Cortex of kidney (tissue), 1 donor: ENCODE results near the gene PHYHIPL.
"Not testable (repeated sequence)": the region's sequence is repeated elsewhere in the genome, so short reads cannot be mapped to it uniquely, and the experiment has no call there.

Source experiments
- DNase-seq: peaks from one replicate; lab custom pipeline; 2025; lab: John Stamatoyannopoulos, UW

The PHYHIPL gene

DNA sequence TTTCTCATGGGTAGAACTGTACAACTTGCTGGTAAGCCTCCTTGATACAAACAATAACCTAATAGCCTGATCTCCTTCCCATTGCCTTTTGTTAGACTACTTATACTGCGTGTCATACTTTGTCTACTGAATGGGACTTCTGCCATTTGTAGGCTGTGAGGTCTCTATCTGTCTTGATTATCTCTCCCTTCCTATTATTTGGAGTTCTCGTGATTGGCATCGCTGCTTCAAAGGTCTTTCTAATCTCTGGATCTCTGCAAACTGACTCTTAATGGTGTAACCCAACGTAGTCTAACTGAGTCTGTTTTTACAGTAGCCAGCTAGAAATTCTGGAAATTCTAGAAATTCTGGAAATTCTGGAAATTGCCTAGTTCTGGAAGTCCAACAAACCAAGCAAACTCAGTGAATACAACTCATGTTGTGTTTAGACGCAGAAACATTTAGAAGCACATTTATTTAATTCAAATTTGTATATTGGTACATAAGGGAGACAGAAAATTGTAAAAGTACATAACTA is 29.8 kb downstream of the PHYHIPL start:
- no peak for DNase-seq

DNA sequence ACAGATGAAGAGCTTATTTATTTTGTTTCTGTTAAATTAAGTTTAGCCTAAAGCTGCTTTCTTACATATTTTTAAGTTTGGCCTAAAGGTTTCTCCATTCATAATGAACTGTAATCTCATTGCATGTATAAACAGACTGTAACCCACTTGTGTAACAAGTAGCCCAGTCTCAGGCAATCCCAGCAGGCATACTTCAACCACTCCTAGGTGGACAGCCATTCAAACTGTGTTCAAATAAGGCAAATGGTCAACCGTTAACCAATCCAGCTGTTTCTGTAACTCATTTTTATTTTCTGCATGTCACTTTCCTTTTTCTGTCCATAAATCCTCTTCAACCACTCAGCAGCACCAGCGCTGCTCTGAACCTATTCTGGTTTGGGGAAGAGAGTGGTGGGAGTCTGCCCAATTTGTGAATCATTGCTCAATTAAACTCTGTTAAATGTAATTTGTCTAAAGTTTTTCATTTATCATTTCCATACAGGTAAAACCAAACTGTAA is 35.9 kb downstream of the PHYHIPL start:
- DNase-seq = no peak

DNA sequence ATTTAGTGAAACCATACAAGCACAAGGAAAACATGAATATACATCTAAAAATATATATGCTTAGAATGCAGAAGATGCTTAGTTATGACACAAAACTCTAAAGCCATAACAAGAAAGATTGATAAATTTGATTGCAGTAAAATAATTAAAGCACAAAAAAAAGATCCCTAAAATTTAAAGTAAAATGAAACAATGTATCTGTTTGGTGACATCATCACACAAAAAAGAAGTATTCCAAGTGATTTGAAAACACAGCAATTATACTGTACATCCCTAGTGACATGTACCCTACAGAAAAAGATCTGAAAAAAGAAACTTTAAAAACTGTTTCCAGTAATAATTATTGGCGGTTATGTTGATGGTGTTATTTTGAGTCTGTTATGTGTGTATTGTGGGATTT is 37.7 kb downstream of the PHYHIPL start:
- no peak for DNase-seq

DNA sequence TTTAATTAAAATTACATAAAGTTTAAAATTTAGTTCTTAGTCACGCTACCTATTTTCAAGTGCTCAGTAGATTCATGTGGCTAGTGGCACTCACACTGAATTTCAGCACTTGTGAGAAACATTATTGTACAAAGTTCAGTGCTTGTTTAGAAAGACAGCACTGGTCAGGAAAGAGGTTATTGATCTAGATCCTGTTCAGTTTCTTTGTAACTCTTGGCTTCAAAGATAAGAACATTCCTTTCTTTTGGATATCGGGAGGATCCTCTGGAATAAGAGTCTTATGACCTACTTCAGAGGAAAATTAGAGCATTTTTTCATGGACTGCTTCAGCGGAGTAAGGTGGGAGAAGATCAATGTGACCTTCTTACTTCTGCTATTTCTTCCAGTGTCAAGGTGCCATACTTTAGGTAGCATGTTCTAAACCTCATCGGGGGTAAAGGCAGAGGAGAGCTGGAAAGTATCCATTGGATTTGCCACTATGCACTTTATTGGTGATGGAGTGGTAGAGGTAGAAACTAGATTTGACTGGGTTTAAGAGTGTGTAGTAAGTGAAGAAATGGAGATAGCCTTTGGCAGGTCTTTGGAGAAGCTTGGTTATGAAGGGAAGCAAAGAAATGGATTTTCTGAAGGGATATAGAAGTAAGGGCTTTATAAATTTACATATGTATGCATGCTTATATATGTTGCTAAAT is 39.9 kb downstream of the PHYHIPL start:
- no peak for DNase-seq

DNA sequence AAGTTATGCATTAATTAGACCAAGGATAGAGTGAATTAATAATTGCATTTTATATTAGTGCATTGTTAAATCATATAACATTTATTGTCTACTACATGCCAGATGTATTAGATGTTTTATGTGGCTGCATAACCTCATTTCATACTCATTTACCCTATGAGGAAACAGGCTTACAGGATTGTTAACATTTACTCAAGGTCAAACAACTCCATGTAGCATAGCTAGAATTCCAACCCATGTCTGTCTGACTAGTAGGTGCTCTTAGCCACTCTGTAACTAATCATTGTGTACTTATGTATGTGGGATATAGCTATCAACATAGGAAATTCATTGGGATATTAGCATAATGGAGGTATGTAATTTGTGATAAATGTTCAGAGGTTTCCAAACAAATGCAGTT is 46.3 kb downstream of the PHYHIPL start:
- DNase-seq = no peak

DNA sequence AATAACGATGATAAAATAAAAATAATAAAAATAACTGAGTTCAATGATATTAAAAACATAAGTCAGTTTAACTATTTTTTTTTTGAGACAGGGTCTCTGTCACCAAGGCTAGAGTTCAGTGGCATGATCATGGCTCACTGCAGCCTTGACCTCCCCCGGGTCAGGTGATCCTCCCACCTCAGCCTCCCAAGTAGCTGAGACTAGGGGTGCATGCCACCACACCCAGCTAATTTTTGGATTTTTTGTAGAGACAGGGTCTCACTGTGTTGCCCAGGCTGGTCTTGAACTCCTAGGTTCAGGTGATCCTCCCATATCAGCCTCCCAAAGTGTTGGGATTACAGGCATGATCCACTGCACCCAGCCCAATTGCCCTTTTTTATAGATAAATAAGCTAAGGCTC is 47.2 kb downstream of the PHYHIPL start:
- DNase-seq = not testable (repeated sequence)

DNA sequence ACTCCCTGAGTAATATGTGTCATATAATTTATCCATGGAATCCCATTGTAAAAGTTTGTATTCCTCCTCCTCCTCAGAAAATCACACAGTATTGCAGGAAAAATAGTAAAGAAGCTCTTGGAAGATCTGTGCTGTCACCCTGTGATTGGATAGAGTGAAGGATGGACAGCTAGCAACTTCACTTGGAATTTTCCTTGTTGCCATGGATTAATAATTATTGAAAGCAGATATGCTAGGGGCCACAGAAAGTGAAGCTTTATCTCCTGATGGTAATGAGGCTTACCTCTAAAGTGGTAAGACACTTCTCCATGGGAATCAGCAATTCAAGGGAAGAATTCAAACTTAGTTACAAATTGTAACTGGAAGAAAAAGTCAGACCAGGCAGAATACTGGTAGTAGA is 48.8 kb downstream of the PHYHIPL start:
- DNase-seq = no peak

DNA sequence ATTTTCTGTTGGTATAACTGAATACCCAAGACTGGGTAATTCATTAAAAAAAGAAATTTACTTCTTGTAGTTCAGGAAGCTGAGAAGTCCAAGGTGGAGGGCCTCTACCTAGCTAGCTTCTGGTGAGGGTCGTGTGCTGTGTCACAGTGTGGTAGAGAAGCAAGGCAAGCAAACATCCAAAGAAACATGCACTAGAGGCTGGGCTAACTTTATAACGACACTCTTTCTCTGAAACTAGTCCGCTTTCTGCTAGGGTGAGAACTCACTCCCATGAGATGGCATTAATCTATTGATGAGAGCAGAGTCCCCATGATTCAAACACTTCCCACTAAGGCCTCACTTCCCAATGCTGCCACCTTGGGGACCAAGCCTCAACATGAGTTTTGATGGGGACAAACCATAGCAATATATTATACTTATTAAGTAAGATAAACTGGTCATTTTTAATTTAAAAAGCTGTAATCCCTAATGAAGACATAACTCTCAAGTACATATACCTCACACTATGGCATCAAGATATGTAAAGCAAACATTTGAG is 50.8 kb downstream of the PHYHIPL start:
- DNase-seq = no peak

DNA sequence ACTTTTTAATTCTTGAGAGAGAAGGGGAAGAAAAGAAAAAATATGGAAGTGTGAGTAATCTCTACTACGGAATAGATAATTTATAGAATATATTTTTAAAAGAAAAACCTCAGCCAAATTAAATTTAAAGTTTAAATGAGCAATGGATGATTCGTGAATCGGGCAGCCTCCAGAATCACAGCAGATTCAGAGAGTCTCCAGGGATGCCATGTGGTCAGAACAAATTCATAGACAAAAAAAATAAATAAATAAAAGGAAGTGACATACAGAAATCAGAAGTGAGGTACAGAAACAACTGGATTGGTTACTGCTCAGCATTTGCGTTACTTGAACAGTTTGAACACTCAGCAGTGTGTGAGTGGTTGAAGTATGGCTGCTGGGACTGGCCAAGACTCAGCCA is 53.0 kb downstream of the PHYHIPL start:
- DNase-seq = no peak

DNA sequence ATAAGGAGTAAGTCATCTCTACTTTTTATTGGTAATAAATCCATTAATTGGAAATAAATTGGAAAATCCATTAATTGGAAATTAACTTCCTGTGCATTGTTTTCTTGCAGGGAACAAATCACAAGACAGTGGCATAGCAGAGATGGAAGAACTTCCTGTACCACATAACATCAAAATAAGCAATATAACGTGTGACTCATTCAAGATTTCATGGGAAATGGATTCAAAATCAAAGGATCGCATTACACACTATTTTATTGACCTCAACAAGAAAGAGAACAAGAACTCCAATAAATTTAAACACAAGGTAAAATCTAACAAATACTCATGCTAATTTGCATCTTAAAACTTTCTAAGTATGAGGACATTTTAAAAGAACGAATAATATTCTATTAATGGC is 57.8 kb downstream of the PHYHIPL start:
- DNase-seq = no peak

DNA sequence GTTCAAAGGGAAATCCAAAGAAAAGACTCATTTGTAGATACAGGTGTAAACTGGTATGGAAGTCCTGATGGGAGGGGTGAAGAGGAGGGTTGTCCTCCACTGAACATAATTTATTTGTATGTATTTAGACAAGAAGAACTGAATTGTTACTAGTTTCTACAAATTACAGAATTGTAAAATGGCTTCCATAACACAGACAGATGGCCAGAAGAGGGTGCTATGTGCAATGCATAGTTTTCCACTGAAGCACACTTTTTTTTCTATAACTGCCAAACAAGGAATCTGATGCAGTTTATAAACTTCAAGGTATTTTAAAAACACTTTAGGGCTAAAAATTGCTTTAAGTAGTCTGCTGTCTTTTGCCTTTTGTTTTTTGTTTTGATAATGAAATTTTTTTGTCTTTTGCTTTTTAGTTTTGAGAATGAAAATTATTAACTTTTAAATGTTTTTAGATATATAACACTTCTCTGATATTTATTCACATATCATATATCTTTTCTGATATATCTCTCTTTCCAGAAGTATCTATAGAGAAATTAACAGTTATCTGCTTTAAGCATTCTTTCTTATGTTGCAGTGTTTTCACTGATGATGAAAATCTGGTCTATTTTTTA is 58.5 kb downstream of the PHYHIPL start:
- DNase-seq = no peak

DNA sequence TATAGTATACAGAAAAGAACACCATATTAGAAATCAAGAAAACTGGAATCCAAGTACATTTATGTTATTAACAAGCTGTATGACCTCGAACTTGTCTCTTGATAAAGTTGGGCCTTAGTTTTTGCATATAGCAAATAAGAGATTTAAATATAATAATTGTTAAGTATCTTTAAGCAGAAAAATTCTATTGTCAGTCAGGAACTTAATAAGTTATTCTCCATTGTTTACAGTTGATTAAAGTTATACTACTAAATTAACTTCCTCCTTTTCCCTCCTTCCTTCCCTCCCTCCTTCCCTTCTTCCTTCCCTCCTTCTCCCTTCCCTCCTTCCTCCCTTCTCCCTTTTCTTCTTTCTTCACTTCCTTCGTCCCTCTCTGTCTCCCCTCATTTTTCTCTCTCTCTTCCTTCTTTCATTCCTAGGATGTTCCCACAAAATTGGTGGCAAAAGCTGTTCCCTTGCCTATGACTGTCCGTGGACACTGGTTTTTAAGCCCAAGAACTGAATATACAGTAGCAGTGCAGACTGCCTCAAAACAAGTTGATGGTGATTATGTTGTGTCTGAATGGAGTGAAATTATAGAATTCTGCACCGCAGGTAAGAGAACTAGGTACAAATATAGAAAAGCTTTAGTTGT is 59.7 kb downstream of the PHYHIPL start:
- DNase-seq = no peak

DNA sequence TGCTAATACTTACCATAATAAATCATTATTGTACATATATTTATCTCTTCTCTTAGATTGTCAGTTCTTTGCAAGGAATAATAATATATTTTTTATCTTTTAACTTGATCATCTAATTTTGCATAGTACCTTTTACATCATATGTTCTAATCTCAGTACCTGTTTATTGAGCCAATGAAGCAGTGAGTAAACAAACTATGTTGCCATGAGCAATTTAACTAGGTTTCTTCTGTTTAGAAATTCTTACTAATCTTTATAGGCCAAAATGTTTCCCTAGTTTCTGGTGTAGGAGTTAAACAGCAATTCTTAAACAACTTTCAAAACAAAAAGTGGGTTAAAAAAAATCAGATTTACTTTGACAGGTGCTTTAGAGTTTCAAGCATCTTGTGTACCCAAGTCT is 61.3 kb downstream of the PHYHIPL start:
- DNase-seq = no peak

DNA sequence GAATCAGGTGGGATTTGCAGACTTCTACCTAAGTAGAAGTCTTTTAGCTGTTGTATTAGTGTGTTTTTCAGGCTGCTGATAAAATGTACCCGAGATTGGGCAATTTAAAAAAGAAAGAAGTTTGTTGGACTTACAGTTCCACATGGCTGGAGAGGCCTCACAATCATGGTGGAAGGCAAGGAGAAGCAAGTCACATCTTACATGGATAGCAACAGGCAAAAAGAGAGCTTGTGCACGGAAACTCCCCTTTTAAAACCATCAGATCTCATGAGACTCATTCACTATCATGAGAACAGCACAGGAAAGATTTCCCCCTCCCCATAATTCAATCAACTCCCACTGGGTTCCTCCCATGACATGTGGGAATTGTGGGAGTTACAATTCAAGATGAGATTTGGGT is 62.7 kb downstream of the PHYHIPL start:
- not testable (repeated sequence) for DNase-seq

DNA sequence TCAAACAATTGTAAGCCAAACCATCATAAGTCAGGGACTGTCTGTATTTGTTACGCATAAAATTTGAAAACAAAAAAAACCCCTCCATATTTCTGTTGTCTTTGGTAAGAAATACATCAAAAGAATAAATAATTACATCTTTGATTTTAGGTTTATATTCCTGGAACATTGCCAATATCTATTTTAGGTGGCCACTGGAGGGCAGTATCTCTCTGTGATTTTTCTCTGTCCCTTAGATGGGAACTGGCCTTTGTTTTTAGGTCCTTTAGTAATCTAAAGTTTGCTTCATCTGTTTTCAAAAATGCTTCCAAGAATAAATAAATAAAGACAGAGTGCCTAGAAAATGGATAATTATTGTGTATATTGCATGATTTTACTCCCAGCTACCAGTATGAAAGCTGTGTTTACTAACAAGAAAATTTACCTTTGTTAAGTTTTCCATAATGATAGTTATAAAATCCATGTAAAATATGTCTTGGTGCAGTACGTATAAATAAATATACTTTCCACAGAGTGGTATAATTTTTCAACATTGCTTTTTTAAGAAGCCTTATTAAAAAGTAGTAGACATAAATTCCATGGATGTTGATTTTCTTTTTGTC is 64.2 kb downstream of the PHYHIPL start:
- no peak for DNase-seq

DNA sequence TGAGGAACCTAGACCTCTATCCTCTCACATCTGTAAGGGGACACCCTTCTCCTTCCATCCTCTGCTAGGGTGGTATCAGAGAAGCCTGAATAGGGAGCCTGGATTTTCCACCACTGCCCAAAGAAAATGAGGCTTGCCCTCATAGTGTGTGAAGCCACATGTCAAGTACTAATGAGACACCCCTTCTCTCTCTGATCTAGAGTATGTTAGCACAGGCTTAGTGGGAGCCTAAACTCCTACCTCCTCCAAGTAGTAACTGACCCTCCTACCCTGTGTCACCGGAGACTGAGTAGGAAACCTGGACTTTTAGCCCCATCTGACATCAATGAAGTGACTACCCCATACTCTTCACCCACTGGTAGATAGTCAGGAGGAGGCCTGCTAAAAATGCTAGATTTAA is 65.6 kb downstream of the PHYHIPL start:
- DNase-seq = no peak

DNA sequence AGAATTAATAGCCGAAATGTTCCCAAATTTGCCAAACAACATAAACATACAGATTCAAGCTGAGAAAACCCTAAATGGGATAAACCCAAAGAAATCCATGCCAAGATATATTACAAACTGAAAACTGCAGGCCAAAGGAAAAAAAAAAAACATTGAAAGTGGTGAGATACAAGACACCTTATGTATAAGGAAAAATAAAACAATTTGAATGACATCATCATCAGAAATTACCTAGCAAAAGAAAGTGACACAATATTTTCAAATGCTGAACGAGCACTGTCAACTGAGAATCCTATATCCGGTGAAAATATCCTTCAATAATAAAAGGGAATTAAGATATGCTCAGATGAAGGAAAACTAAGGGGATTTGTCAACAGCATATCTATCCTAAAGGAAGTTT is 66.5 kb downstream of the PHYHIPL start:
- no peak for DNase-seq

DNA sequence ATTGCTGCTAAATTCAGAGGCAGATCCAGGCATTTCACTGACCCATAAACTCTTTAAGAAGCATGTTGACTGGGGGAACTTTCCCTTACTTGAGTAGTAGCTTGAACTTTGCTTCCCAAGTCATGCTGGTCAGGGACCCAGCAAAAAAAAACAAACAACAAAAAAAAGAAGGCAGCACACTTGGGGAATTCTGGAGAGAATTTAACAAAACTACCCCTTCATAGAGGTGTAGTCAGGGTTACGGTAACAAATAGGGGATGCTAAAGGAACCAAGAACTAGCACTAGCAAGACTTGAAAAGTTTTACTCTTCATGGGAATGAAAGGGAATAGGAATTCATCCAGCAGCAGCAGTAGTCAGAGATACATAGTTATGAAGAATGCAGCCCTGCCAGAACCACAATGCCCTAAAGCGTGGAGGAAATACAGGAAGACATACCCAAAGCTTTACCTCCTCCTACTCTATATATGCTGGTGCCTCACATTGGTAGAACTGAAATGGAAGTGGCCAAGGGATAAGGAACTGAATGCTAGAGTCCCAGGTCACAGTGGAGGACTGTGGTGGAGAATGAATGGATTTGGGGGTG is 67.3 kb downstream of the PHYHIPL start:
- DNase-seq = no peak

DNA sequence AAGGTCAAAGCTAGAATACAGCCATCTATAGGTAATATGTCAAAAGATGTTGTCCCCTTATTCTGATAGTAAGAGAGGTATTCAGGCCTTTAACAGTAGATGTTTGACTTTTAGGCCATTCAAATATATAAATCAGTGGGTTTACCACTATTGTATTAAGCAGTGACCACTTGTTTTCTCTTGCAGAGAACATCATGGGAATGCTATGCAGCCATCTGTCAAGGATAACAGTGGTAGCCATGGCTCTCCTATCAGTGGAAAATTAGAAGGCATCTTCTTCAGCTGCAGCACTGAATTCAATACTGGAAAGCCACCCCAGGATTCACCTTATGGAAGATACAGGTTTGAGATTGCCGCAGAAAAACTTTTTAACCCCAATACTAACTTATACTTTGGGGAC is 68.4 kb downstream of the PHYHIPL start:
- no peak for DNase-seq

DNA sequence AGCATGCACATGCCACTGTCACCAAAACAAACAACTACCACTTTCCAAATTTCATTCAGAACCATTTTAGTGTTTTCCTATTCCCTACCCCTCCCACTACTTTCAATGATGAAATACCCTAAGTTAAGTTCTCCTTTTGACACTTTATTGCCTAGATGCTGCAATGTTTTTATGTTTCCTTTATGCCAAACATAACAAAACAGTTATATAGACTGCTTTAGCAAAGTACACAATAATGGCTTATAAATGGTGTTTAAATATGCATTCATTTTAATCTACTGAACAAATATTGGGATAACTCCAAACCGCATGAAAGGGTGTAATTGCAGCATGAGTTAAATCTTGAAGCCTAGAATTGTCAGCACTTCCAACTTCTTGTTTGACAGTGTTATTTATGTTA is 69.2 kb downstream of the PHYHIPL start:
- no peak for DNase-seq

DNA sequence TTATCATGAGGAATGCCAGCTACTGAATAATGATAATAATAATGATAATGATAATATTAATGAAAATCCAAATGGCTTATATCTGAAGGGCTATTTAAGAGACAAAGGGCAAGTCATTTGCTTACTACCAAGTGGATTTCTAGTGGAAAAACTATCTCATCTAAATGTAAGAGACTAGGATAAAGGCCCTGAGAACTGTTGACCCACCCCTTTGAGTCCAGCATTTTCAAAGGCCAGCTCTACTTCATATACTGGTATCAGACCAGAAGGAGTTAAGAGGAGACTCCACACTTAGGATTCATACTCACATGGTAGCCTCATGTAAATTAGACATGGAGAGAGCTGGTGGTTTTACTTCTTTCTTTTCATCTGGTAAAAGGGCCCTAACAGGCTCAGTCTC is 76.0 kb downstream of the PHYHIPL start:
- no peak for DNase-seq

DNA sequence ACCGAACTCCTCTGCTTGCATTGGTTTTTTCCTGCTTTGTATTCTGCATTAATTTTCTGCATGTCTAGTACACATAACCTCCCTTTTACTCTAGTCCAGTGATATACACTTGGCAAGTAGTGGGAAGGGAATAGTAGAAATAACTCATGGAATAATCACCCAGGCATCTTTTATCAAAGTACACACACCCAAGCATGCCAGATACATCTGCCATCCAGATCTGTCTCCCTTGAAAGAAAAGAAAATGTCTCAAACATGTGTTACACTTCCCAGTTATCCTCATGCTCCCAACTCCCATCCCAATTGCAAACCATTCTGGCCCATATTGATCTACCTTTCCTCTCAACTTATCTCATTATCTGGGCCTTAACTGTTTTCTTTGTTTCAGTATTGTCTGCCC is 79.0 kb downstream of the PHYHIPL start:
- DNase-seq = no peak
